Hematopoietic multipotent progenitor cell treated with erythropoietin and hydrocortisone succinate and interleukin-3 and kit ligand, for 15 days (in vitro differentiated cells): ENCODE data around the gene RNF34.

Experiments used
- DNase-seq: peaks from one replicate; pipeline ENCODE4 v3.0.0-alpha.2; 2015; ENCODE audit warnings: low spot score

The RNF34 gene

DNA sequence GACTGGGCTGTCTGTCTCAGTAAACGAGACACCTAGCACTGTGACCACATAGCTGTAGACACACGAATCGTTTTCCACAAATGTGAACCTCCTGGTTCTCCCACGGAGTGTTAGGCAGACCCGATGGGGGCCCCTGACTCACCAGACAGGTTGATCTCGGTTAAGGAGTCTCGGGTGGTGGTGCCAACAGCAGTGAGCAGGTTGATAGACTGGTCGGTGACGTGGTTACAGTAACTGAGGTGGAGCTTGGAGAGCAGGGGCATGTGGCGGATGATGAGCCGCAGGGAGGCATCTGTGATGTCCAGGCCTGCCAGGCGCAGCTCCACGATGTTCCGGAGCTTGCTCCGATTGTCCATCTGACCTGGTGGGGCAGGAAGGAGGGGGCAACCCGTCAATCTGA lies 39.8 kb downstream of the RNF34 start:
- no peak for DNase-seq

DNA sequence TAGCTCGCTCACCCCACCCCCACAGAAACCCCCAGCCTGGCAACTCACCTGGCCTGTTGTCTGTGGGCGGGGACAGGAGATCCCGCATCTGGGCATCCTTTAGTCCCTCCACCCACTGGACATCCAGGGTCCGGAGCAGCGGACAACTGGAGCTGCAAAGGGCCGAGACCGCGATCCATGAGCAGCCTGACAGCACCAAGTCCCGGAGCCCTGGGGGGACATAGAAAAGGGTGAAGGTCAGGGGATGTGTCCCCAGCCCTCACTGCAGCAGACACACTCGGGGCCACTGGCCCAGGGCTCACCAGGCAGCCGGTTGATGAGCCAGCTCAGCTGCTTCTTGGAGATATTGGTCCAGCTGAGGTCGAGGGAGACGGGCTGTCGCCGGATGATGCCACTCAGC lies 40.9 kb downstream of the RNF34 start:
- DNase-seq: no peak

DNA sequence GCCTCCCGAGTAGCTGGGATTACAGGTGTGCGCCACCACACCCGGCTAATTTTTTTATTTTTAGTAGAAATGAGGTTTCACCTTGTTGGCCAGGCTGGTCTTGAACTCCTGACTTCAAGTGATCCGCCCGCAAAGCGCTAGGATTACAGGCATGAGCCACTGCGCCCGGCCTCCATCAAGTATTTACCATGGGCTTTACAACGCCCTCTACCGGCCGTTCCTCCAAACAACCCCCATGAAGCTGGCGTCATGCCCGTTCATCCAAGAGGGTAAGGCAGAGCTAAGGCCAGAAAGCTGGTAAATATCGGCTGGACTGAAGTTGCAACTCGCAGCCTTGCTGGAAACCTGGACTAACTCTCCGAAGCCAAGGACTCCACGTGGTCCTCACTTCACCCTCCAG lies 41.6 kb downstream of the RNF34 start:
- peak; percentile 47 for DNase-seq

DNA sequence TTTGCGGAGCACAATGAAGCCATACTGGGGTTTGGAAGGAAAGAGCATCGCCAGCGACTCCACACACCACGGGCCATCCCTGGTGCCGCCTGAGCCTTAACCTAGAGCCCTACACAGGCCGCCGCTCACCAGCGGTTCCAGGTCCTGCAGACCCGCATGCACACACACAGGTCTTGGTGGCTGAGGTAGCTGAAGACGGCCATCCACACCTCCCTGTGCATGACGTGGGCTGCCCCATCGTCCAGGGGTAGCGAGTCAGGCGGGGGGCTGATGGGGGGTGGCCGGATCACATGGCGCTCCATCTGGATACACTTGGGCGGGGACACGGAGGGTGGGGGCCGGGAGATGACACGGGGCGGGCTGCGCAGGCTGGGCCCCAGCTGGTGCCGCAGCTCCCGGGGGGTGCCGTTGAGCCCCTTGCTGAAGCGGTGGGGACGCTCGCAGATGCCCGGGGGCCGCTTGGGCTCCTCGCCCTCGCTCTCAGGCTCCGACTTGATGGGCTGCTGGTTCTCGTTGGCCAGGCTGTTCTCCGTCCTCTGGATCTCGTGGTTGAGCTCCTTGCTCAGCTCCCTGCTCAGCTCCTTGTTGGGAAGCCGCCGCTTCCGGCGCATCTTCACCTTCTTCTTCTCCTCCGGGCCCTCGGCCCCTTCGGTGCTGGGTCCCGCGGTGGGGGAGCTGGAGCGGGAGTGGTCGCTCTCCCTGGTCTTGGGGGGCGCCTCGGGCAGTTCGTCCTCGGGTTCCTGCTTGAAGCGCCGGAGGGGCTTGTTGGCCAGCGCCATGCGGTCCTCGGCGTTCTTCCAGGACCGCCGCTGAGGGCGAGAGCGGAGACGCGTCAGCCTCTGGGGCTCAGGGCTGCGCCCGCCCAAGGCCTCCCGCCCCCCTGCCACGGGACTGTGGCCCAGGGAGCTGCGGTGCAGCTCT lies 42.4 kb downstream of the RNF34 start:
- no peak for DNase-seq

DNA sequence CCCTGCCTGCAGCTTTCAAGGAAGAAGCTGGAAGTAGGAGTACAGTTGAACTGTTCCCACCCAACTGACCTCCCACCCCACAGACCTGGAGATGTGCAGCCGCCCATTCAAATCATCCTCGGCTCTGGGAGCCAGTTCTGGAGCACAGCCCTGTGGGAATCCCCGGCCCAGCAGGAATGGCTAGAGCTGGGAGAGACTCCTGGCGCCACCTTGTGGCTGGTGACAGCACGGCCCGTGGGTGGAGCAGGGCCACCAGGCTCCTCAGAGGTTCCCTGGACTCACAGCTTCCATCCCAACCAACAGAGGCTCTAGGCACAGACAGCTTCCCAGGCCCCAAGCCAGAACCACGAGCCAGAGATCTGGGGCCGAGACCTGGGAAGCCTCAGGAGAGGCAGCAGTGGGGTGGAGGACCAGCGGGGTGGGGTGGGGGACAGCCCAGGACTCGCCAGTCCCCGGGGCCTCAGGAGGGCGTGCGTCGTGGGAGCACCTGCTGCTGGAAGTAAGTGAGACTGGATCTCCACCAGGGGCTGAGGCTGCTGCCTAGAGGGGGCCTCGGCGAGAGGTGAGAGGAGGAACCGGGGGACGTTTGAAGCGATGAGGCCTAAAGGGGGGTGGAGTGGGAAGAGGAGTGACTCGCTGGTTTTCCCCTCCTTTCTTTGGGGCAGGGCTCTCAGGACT lies 43.4 kb downstream of the RNF34 start:
- DNase-seq: peak; percentile 69

DNA sequence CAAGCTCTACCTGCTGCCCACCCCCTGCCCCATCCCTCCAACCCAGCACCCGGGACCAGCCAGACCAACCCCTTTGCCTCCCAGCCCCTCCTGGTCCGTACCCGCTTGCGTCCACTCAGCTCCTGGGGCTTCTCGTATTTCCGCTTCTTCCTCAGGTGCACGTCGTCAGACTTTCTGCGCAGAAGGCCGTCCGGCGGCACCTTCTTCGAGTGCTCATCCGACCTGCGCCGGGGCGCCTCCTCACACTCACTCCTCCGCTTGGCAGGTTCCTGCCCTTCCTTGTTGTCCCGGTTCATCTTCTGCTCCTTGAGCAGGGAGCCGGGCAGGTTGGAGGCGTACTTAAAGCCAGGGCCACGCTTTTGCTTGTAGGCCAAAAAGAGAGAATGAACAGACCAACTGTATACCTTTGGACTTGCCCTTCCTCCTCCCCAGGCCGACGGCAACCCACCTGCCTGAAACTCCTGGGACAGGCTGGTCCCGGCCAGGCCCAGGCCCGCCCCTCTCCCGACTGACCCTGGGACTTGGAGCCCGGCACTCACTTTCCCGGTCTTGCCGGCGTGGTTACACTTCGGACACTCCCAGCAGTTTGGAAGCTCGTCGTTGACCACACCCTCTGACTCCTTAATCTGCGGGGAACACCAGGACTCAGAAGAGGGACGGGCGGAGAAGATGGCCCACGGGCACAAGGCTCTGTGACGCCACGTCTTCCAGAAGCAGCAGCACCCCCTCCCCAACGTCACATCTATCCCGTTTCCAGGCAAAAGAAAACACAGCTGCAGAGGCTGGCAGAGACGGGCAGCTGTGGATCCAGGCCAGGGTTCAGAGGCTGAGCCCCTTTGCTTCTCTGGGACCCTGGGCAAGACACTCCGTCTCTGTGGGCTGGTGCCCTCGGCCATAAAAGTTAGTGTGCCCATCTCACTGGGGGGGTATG lies 44.3 kb downstream of the RNF34 start:
- no peak for DNase-seq

DNA sequence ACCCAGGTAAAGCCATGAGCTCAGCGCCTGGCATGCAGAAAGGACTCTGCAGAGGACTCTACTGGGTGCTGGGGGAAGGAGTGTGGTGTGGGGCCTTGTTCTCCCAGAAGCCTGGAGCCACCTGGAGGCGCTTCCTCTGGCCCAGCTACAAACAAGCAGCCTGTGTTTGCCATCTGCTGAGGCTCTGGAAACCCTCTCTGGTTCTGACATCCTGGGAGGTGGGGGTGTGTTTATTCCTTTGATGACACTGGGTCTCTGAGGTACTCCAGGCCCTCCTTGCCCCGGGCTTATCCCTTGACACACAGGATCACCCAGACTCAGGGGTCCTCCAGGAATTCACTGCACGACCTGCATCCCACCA lies 44.9 kb downstream of the RNF34 start:
- no peak for DNase-seq

DNA sequence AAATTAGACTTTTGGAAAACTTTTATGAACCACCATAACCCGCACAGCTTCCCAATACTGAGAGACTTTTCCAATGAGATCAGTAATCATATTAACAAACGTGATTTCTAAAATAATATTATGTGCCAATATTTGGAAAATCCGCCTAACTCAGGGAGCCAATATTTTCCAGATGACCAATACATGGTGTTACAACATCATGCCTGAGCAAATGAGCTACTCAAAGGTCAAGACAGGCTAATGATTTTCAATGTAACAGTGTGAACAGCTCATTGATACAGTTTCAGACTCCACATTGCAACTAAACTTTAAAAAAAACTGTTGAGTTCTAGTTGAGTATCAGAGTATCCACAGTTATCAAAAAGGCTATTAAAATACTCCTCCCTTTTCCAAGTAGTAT lies 46.8 kb downstream of the RNF34 start:
- DNase-seq: no peak

DNA sequence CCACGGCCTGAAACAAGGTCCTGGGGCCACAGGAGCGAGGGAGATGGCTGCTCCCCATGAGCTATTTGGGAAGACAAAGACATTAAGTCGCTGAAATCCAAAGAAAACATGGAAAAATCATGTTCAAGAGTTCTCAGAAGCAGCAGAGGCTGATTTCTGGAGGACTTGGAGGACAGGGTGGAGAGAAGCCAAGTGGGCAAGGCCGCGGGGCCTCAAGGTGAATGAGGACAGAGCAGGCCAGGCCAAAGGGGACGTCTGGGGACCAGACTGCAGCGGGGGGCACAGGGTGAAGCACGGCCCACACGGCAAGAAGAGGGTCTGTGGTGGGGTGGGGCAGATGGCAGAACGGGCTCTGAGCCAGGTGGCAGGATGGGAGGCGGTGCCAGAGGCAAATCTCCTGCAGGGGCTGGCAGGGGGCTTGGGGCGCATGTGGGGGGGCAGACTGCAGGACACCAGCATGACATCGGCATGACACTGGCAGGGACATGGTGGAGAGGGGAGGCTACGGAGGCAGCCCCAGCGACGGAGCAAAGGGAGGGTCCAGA lies 48.9 kb downstream of the RNF34 start:
- no peak for DNase-seq

DNA sequence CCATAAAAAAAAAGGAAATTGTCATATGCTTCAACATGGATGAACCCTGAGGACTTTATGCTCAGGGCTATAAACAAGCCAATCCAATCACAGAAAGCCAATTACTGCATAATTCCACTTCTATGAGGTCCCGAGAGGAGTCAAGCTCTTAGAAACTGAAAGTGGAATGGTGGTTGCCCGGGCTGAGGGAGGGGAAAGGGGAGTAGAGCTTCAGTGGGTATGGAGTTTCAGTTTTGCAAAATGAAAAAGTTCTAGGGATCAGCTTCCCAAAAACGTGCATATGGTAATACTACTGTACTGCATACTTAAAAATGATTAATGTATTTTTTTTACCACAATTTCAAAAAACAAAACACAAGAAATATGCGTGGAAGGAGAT lies 52.0 kb downstream of the RNF34 start:
- DNase-seq: no peak

DNA sequence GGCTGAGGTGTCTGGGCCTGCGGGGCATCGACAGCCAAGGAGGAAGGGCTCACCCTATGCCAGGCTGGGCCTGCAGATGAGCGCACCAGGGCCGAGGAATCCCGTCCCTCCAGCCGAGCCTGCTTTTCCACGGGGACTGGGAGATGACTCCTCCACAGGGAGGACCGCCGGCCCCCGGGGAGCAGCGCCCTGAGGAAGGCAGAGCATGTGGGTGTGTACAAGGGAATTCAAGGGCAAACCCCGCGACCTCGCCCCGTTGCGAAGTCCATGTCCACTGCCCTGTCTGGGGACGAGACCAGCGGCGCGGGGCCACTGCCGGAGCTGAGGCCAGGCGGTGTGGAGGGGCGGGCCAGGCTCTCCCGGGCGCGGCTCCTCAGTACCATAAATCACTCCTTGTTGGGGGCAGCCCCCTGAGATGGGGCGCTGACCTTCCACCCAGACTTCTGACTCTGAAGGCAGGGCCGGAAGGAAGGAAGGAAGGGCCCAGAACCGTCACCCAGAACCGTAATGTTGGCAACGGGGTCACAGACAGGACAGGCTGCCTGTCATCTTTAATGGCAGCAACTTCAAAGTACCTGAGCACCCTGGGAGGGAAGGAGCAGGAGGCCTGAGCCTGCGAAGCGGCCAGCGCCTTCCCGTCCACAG lies 52.5 kb downstream of the RNF34 start:
- DNase-seq: no peak

DNA sequence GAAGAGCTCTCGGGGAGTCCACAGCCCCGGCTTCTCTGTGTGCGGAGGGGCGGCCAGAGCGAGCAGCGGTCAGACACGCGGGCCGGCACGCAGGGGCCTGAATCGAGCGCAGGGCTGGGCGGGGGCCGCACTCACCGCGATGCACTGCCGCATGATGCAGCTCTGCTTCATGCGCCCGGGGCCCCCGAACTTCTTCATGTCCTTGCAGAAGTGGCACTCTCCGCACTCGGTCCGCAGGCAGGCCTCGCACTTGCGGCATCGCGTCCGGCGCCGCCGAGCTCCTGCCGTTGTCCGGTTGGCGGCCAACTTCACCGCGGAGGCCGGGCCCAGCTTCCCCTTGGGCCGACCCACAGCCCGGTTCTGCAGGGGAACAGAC lies 53.1 kb downstream of the RNF34 start:
- DNase-seq: no peak

DNA sequence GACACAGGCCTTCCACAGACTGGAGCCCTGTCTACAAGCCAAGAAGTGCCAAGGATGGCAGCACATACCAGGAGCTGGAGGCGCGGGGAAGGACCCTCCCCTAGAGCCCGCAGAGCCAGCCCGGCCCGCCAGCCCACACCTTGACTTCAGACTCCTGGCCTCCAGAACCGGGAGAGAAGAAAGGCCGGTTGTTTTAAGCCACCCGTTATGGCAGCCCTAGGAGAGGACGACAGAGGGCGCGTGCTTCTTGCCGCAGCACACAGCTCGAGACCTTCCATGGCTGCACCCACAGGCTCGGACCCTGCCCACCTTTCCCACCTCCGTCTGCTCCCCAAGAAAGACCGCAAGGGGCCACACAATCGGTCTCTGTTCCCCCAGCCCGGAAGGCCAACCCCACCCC lies 53.7 kb downstream of the RNF34 start:
- DNase-seq: no peak

DNA sequence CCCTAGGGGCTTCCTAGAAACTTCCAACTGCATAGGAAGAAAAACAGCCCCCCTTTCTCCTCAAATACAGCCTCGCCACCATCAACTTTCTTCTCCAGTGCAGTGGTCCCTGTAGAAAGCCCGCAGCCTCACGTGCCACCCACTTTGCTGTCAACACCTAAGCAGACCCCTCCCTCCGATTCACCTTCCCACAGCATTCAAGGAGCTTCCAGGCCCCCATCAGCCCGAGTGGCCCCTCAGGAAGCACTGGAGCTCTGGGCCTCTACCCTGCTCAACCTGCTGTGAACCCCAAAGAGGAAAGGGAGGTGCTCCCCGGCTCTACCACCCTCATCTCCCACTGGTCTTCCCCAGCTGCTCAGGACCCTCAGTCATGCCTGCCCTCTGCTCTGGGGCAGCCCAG lies 55.0 kb downstream of the RNF34 start:
- no peak for DNase-seq

DNA sequence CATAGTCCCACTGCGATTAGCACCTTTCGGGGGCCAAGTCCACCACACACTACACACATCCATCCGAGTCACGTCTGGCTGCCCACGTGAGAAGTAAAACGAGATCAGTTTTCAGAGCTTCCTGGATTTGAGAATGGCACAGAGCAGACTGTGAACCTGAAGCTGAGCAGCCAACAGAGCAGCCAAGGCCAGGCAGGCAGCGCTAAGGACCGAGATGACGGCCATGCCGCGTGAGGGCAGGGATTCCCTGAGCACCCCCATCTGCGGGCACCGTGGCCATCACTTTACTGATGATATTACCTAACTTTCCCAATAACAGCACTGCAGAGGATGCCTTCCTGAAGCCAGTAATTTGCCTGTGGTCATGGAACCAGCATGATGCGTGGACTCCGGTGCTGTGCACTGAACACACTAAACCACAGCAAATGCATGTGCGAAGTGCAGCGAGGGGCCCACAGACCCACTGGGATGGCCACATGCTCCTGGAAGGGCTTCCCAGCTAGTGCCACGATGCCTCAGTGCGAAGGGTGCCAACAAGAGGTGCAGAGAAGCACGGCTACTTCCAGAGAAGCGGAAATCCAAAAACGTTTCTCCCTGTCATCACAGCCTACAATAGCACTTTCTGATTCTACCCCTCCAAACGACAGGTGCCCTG lies 56.0 kb downstream of the RNF34 start:
- DNase-seq: no peak

DNA sequence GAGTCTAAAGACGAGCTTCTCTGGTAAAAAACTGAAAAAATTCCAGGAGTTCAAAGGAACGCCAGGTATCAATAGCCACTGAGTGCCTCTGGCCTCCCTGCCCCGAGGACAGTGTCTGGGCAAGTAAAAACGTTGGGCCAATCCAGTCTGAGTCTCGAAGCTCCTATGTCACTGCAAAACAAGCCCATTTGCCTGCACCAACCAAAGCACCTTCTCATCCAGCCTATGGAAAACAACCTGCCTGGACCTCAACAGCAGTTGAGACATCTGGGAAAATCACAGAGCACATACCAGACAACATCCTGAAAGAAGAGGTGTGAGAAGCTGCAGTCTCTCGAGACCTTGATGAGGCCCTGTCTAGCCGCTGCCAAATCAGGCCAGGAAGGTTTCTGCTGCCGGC lies 56.6 kb downstream of the RNF34 start:
- DNase-seq: no peak

DNA sequence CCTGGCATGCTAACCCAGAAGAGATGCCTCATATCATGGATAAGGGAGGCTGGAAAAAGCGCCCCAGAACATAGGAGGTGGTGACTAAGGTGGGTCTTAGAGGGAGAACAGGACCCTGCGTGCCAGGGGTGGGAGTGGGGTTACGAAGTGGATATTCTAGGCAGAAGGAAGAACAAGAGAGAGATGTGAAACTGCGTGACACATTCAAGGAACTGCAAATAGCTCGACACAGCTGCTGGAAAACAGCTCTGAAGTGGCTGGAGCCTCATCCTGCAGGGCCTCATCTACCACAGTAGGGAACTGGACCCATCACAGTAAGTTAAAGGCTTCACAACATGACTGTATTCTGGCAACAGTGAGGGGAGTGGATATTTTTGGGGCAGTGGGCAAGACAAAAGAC lies 61.1 kb downstream of the RNF34 start:
- no peak for DNase-seq

DNA sequence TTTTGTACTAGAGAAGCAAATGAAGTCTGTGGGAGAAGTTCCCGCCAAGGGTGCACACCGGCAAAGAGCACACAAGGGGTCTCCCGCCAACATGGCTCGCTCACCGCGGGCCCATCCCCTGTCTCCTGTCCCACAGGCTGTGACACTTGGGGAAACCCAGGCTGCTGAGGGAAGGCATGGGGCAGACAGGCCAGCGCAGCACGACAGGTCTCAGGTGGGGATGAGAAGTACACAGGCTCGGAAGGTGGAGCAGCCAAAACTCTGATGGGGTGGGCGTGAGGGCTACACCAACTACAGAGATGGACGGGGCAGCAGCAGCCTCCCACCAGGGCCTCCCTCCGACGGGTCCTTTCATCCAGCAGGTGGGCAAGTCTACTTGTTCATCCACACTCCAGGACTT lies 64.4 kb downstream of the RNF34 start:
- DNase-seq: no peak

DNA sequence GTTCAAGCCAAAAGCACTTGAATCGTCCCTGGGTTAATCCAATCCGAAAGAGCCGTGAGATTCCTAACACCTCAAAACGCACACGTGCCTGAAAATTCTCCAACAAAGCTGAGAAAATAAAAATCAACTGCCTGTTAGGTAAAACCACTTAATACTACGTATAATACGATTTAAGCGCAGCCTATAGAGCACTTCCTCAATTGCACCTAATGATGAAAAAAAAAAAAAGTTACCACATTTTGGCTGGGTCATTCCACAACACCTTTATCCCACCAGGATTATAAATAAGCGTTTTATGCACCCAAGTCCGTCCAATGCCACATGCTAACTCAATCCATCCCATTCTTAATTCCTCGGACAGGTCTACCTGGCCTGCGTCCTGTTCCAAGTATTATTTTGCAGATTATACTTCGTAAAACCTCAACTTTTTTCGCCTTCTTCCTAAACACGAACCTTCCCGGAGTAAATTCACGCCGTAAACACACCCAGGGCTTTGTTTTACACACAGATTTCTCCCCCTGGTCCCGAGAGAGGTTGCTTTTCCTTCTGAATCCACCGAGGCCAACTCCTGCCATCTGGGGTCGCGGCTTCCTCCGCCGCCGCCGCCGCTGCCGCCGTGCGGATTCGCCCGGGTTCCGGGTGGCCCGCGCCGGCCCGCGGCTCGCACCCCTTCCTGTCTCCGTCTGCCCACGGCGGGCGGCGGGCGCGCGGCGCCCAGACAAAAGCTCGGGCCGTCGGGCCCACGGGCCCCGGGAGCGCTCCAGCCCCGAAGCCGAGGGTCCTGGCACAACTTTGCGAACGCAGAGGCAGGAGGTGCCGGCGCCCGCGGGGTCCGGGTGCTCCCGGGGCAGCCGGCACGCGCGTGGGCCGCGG lies 66.2 kb downstream of the RNF34 start:
- no peak for DNase-seq
